ENCODE results near the gene MYO6. TPM values are rescaled to one million over a fixed set of nuclear protein-coding genes. Genes with fewer than 3 reads are reported as not detected.

The MYO6 gene
- total RNA-seq, 1 donor = 15.2 TPM

GRCh38 chr6:75775219-75775618 is 26.2 kb downstream of the MYO6 start:
- Histone ChIP-seq H3K9me3 (ENCODE audit: low read depth, low read length) (no peaks in the 10 kb centered on the region), H2AFZ (ENCODE audit: low read length) (no peak overlapping the region), H3K27ac (ENCODE audit: low read depth, low read length) (no peak overlapping the region), H3K36me3 (ENCODE audit: insufficient read depth, low read length) (no peaks in the 10 kb centered on the region), H4K20me1 (ENCODE audit: insufficient read depth, low read length) (peaks cover 6% of the 10 kb centered on the region), H3K27me3 (ENCODE audit: insufficient read depth, low read length) (no peaks in the 10 kb centered on the region), H3K4me3 (ENCODE audit: insufficient read depth, low read length) (no peak overlapping the region), H3K79me2 (ENCODE audit: insufficient read depth, low read length) (peaks cover 29% of the 10 kb centered on the region), H3K4me2 (ENCODE audit: insufficient read depth, low read length) (no peak overlapping the region), H3K4me1 (ENCODE audit: insufficient read depth, low read length) (no peaks in the 10 kb centered on the region)
- DNase-seq (ENCODE audit: insufficient read length, low spot score, missing footprints) = no peak
- TF ChIP-seq CTCF (IDR thresholded peaks at IDR 0.05; ENCODE audit: extremely low read depth, low read depth, low read length) = no peak

- Histone ChIP-seq H3K4me3 (ENCODE audit: insufficient read depth, low read length) (no peak overlapping the region), H3K27ac (ENCODE audit: low read depth, low read length) (no peak overlapping the region), H4K20me1 (ENCODE audit: insufficient read depth, low read length) (peaks cover 6% of the 10 kb centered on the region), H3K4me2 (ENCODE audit: insufficient read depth, low read length) (no peak overlapping the region), H3K27me3 (ENCODE audit: insufficient read depth, low read length) (no peaks in the 10 kb centered on the region), H3K79me2 (ENCODE audit: insufficient read depth, low read length) (peaks cover 23% of the 10 kb centered on the region), H3K4me1 (ENCODE audit: insufficient read depth, low read length) (no peaks in the 10 kb centered on the region), H3K9me3 (ENCODE audit: low read depth, low read length) (no peaks in the 10 kb centered on the region), H2AFZ (ENCODE audit: low read length) (no peak overlapping the region), H3K36me3 (ENCODE audit: insufficient read depth, low read length) (no peaks in the 10 kb centered on the region)
- no peak for TF ChIP-seq CTCF (IDR thresholded peaks at IDR 0.05; ENCODE audit: extremely low read depth, low read depth, low read length)
- no peak for DNase-seq (ENCODE audit: insufficient read length, low spot score, missing footprints)
Observed at GRCh38 chr6:75776461-75776860, 27.4 kb downstream of the MYO6 start.

- no peak for TF ChIP-seq CTCF (IDR thresholded peaks at IDR 0.05; ENCODE audit: extremely low read depth, low read depth, low read length)
- Histone ChIP-seq H3K36me3 (ENCODE audit: insufficient read depth, low read length) (no peaks in the 10 kb centered on the region), H3K79me2 (ENCODE audit: insufficient read depth, low read length) (peaks cover 21% of the 10 kb centered on the region), H3K27ac (ENCODE audit: low read depth, low read length) (no peak overlapping the region), H3K4me3 (ENCODE audit: insufficient read depth, low read length) (no peak overlapping the region), H3K4me2 (ENCODE audit: insufficient read depth, low read length) (no peak overlapping the region), H3K4me1 (ENCODE audit: insufficient read depth, low read length) (peaks cover 5% of the 10 kb centered on the region), H3K27me3 (ENCODE audit: insufficient read depth, low read length) (no peaks in the 10 kb centered on the region), H2AFZ (ENCODE audit: low read length) (no peak overlapping the region), H4K20me1 (ENCODE audit: insufficient read depth, low read length) (no peaks in the 10 kb centered on the region), H3K9me3 (ENCODE audit: low read depth, low read length) (no peaks in the 10 kb centered on the region)
- no peak for DNase-seq (ENCODE audit: insufficient read length, low spot score, missing footprints)
Observed at GRCh38 chr6:75778757-75779156, 29.7 kb downstream of the MYO6 start.

GRCh38 chr6:75786152-75786551 is 37.1 kb downstream of the MYO6 start:
- Histone ChIP-seq H3K79me2 (ENCODE audit: insufficient read depth, low read length) (peaks cover 13% of the 10 kb centered on the region), H3K4me2 (ENCODE audit: insufficient read depth, low read length) (no peak overlapping the region)
- TF ChIP-seq CTCF (IDR thresholded peaks at IDR 0.05; ENCODE audit: extremely low read depth, low read depth, low read length) = no peak

More at GRCh38 chr6:75786152-75786551, 37.1 kb downstream of the MYO6 start:
- Histone ChIP-seq H3K4me3 (ENCODE audit: insufficient read depth, low read length) (no peak overlapping the region), H4K20me1 (ENCODE audit: insufficient read depth, low read length) (no peaks in the 10 kb centered on the region), H2AFZ (ENCODE audit: low read length) (no peak overlapping the region), H3K27me3 (ENCODE audit: insufficient read depth, low read length) (no peaks in the 10 kb centered on the region), H3K27ac (ENCODE audit: low read depth, low read length) (no peak overlapping the region), H3K36me3 (ENCODE audit: insufficient read depth, low read length) (no peaks in the 10 kb centered on the region), H3K9me3 (ENCODE audit: low read depth, low read length) (no peaks in the 10 kb centered on the region), H3K4me1 (ENCODE audit: insufficient read depth, low read length) (peaks cover 5% of the 10 kb centered on the region)
- DNase-seq (ENCODE audit: insufficient read length, low spot score, missing footprints) = peak; percentile 6

All from osteoblast (primary cell).